ENCODE results near the gene GPS1.

The GPS1 gene

DNA sequence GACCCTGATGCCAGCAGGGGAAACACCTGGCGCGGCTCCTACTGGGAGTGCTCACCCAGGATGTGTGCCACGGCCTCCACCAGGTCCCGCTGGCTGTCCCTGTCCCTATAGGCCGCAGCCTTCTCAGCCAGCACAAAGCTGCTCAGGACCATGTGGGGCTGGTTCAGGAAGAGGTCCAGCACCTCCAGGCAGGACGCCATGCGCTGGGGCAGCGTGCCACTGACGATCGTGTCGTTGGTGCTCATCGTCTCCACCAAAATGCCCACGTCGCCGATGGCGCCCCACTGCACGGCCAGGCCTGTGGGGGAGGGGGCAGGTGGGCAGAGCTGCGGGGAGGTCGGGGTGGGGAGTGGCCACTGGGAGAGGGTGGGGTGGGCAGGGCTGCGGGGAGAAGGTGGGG is 29.8 kb downstream of the GPS1 start:
- no peak for DNase-seq

- DNase-seq = no peak
Measured at GRCh38 chr17:82081966-82082365, 30.3 kb downstream of the GPS1 start.

DNA sequence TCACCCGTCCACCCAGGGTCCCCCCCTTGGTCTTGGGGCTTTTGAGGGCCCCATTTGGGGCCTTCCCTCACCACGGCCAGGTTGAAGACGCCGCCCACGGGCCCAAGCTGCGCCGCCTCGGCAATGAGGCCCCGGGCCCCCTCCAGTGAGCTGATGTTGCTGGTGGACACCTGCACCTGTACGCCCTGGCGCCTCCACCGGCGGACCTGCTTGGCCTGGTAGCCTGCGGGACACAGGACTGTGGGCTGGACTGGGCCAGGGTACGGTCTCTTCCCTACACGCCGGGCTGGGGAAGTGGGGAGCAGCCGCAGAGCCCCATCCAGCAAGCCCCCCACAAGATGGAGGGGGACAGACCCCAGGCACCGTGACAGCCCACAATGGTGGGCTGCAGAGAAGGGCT is 30.8 kb downstream of the GPS1 start:
- DNase-seq = no peak

- no peak for DNase-seq
Measured at GRCh38 chr17:82083009-82083408, 31.3 kb downstream of the GPS1 start.

- no peak for DNase-seq
Measured at GRCh38 chr17:82083533-82084359, 32.0 kb downstream of the GPS1 start.

DNA sequence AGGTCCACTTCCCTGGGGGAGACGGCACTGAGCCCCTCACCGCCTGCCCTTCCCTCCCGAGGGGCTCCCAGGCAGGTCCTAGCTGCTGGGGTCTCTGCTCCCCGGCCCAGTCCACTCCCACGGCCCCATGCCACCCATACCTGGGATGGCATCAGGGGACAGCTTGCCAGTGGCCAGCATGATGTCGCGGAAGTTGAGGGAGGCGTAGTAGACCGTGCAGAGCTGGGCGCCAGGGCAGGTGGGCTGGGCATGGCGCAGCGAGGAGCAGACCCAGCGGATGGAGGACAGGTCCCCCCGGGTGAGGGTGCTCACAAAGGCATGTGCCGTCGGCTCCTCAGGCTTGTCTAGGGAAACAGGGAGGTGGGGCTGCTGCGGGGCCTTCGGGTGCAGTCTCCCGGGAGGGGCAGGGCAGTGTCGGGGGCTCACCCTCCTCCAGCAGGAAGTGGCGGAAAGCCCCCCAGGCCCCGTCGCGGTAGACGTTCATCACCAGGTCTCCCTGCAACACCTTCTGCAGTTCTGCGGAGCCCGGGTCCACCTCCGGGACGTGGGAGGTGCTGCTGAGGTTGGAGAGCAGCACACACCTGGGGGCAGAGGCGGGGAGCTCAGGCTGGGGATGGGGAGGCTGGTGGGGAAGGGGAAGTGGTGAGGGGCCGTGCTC is 32.8 kb downstream of the GPS1 start:
- DNase-seq = no peak

- DNase-seq = no peak
Measured at GRCh38 chr17:82085031-82085861, 33.5 kb downstream of the GPS1 start.

GRCh38 chr17:82085931-82086764 is 34.5 kb downstream of the GPS1 start:
- no peak for DNase-seq

DNA sequence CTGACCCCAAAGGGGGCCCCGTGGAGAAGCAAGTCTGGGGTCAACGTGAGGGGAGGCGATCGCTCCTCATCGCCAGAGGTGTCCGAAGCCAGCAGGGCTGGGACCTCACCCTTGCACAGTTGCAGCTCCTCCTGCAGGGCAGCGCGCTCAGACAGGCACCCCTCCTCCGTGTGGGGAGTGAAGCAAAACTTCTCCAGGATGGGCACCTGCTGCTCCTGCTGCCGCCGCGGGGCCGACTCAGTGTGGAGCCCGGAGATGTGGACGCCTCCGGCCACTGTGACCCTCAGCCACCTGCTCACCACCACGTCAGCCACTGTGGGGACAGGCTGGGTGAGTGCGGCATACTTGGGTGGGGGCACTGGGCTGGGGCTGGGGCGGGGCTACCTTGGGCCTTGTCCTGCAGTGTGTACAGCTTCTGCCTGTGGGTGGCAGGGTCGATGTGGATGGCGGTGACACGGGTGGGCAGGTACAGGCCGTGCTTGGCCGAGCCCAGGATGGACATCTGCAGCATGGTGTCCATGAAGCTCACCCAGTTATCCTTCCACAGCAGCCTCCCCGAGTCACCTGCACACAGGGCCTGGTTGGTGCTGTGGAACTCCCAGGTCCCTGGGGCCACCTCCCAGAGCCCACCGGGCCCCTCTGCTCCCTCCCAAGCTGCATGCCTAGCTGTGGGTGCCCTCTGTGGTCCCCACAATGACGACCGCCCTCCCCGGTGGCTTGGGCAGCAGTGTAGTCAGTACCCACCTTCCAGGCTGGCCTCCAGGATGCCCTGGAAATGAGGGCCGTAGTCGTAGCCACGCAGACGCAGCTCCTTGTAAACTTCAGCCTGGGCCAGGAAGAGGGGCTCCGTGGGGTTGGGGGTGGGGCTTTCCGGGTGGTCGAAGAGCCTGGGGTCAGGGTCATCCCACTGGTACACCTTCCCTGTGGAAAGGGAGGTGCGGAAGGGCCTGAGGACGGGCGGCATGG is 35.5 kb downstream of the GPS1 start:
- DNase-seq = no peak

GRCh38 chr17:82087961-82088837 is 36.5 kb downstream of the GPS1 start:
- DNase-seq = no peak

- DNase-seq = no peak
Measured at GRCh38 chr17:82088838-82089722, 37.4 kb downstream of the GPS1 start.

GRCh38 chr17:82089723-82090548 is 38.2 kb downstream of the GPS1 start:
- DNase-seq = no peak

- DNase-seq = no peak
Measured at GRCh38 chr17:82090549-82091263, 39.0 kb downstream of the GPS1 start.

DNA sequence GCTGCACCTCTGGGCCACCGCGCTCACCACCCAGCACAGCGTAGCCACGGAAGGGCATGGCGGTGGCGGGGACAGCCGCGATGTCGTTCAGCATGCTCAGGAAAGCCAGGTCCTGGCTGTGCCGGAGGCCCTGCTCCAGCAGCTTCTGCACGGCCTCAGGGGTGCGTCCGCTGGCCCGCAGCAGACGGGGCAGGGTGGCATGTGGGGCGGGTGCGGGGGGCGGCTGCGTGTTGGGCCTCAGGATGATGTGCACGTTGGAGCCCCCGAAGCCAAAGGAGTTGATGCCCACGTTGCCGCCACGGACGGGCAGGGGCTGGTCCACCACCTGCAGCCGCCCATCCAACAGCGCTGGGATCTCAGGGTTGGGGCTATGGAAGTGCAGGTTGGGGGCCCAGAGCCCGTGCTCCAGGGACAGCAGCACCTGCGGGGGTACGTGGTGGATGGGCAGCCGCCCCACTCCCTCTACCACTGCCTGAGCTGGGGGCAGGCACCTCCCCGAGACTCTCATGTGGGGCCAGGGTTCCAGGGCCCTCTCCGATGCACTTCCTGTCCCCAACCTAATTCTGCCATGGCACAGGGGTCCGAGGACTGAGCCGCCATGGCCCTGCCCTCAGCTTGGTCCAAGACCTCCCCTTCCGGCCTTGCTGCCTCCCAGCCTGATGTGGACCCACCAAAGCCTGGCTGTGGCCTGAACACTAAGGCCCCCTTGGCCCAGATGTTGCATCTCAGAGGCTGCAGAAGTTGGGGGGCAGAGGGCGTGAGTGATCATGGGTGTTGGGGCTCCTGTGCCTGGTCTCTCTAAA is 39.8 kb downstream of the GPS1 start:
- no peak for DNase-seq

- no peak for DNase-seq
Measured at GRCh38 chr17:82092094-82092586, 40.4 kb downstream of the GPS1 start.

DNA sequence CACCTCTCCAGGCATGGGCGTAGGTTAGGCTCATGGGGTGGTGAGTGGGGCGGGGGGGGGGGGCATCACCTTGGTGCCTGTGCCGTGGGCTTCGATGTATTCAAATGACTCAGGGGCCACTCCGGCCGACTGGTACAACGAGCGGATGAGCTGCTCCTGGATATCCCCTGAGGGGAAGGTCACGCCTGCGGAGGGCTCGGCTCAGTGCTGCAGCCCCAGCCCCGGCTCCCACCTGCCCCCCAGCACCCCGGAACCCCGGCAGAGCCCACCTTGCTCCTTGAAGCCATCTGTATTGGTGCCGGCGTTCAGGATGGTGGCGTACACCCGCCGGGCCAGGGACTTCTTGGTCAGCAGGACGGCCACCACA is 40.9 kb downstream of the GPS1 start:
- no peak for DNase-seq

Data from NCI-H2081 treated with DMSO at 0.1 percent for 48 hours (cell line).